Measurements from ENCODE around the gene SGTA.
"Not testable (repeated sequence)": the region's sequence is repeated elsewhere in the genome, so short reads cannot be mapped to it uniquely, and the experiment has no call there.

The SGTA gene

GRCh38 chr19:2782936-2783780 lies at the start of gene SGTA:
Gene SGTA, minus strand, starts transcription at chr19:2783273. Its CDS starts 14,205 bp downstream, at chr19:2769068.
- H3K9me3 ChIP-seq (ENCODE audit: control insufficient read depth in 1 of 2, low read length in 2 of 2): no peaks in the 10 kb centered on the region
- H3K4me1 ChIP-seq (ENCODE audit: control insufficient read depth in 1 of 2, insufficient read depth in 2 of 2, low read length in 2 of 2): peaks cover 8 to 57% of the 10 kb centered on the region in 2 donors
- H3K27me3 ChIP-seq (ENCODE audit: low read depth, low read length): no peaks in the 10 kb centered on the region

GRCh38 chr19:2827840-2828489 lies 44.9 kb upstream of the SGTA start:
- H3K9me3 ChIP-seq (ENCODE audit: control insufficient read depth in 1 of 2, low read length in 2 of 2): peaks cover 4 to 32% of the 10 kb centered on the region in 2 donors
- H3K27me3 ChIP-seq (ENCODE audit: low read depth, low read length): no peaks in the 10 kb centered on the region
- H3K4me3 ChIP-seq (ENCODE audit: low read depth in 1 of 2, low read length in 2 of 2): no peak overlapping the region
- H3K27ac ChIP-seq (ENCODE audit: low read length): no peak overlapping the region
- peaks cover 8 to 73% of the 10 kb centered on the region in 2 donors for H3K36me3 ChIP-seq (ENCODE audit: control insufficient read depth in 1 of 2, insufficient read depth in 2 of 2, low read length in 2 of 2)
- H3K4me1 ChIP-seq (ENCODE audit: control insufficient read depth in 1 of 2, insufficient read depth in 2 of 2, low read length in 2 of 2): no peaks in the 10 kb centered on the region

More at GRCh38 chr19:2782936-2783780, at the start of gene SGTA:
- peaks cover 0 to 1% of the 10 kb centered on the region in 2 donors for H3K36me3 ChIP-seq (ENCODE audit: control insufficient read depth in 1 of 2, insufficient read depth in 2 of 2, low read length in 2 of 2)
- H3K4me3 ChIP-seq (ENCODE audit: low read depth in 1 of 2, low read length in 2 of 2): peak within 1 kb of the TSS; percentile 81 to 97
- peak within 1 kb of the TSS; percentile 91 for H3K27ac ChIP-seq (ENCODE audit: low read length)

GRCh38 chr19:2827022-2827421 lies 43.9 kb upstream of the SGTA start:
- H3K27ac ChIP-seq (ENCODE audit: low read length): no peak overlapping the region
- peaks cover 5 to 69% of the 10 kb centered on the region in 2 donors for H3K36me3 ChIP-seq (ENCODE audit: control insufficient read depth in 1 of 2, insufficient read depth in 2 of 2, low read length in 2 of 2)
- no peaks in the 10 kb centered on the region for H3K4me1 ChIP-seq (ENCODE audit: control insufficient read depth in 1 of 2, insufficient read depth in 2 of 2, low read length in 2 of 2)
- H3K4me3 ChIP-seq (ENCODE audit: low read depth in 1 of 2, low read length in 2 of 2): no peak overlapping the region
- H3K9me3 ChIP-seq (ENCODE audit: control insufficient read depth in 1 of 2, low read length in 2 of 2): peaks cover 0 to 24% of the 10 kb centered on the region in 2 donors
- no peaks in the 10 kb centered on the region for H3K27me3 ChIP-seq (ENCODE audit: low read depth, low read length)

- no peak overlapping the region for H3K27ac ChIP-seq (ENCODE audit: low read length)
- peaks cover 0 to 8% of the 10 kb centered on the region in 2 donors for H3K4me1 ChIP-seq (ENCODE audit: control insufficient read depth in 1 of 2, insufficient read depth in 2 of 2, low read length in 2 of 2)
- H3K36me3 ChIP-seq (ENCODE audit: control insufficient read depth in 1 of 2, insufficient read depth in 2 of 2, low read length in 2 of 2): peaks cover 5 to 55% of the 10 kb centered on the region in 2 donors
- H3K9me3 ChIP-seq (ENCODE audit: control insufficient read depth in 1 of 2, low read length in 2 of 2): peaks cover 0 to 10% of the 10 kb centered on the region in 2 donors
- no peak overlapping the region for H3K4me3 ChIP-seq (ENCODE audit: low read depth in 1 of 2, low read length in 2 of 2)
- no peaks in the 10 kb centered on the region for H3K27me3 ChIP-seq (ENCODE audit: low read depth, low read length)
Measured at GRCh38 chr19:2824129-2824528, 41.1 kb upstream of the SGTA start.

- Histone ChIP-seq H3K27me3 (ENCODE audit: low read depth, low read length) (no peaks in the 10 kb centered on the region), H3K27ac (ENCODE audit: low read length) (no peak overlapping the region), H3K4me1 (ENCODE audit: control insufficient read depth in 1 of 2, insufficient read depth in 2 of 2, low read length in 2 of 2) (peaks cover 0 to 8% of the 10 kb centered on the region in 2 donors), H3K9me3 (ENCODE audit: control insufficient read depth in 1 of 2, low read length in 2 of 2) (peaks cover 0 to 7% of the 10 kb centered on the region in 2 donors), H3K36me3 (ENCODE audit: control insufficient read depth in 1 of 2, insufficient read depth in 2 of 2, low read length in 2 of 2) (peaks cover 5 to 50% of the 10 kb centered on the region in 2 donors), H3K4me3 (ENCODE audit: low read depth in 1 of 2, low read length in 2 of 2) (no peak overlapping the region)
Measured at GRCh38 chr19:2823646-2824045, 40.6 kb upstream of the SGTA start.

GRCh38 chr19:2822846-2823245 lies 39.8 kb upstream of the SGTA start:
- no peaks in the 10 kb centered on the region for H3K9me3 ChIP-seq (ENCODE audit: control insufficient read depth in 1 of 2, low read length in 2 of 2)
- peaks cover 0 to 8% of the 10 kb centered on the region in 2 donors for H3K4me1 ChIP-seq (ENCODE audit: control insufficient read depth in 1 of 2, insufficient read depth in 2 of 2, low read length in 2 of 2)
- H3K4me3 ChIP-seq (ENCODE audit: low read depth in 1 of 2, low read length in 2 of 2): no peak overlapping the region
- H3K27ac ChIP-seq (ENCODE audit: low read length): no peak overlapping the region
- no peaks in the 10 kb centered on the region for H3K27me3 ChIP-seq (ENCODE audit: low read depth, low read length)
- peaks cover under 1 to 42% of the 10 kb centered on the region in 2 donors for H3K36me3 ChIP-seq (ENCODE audit: control insufficient read depth in 1 of 2, insufficient read depth in 2 of 2, low read length in 2 of 2)

- Histone ChIP-seq H3K4me1 (ENCODE audit: control insufficient read depth in 1 of 2, insufficient read depth in 2 of 2, low read length in 2 of 2) (peaks cover 0 to 8% of the 10 kb centered on the region in 2 donors), H3K36me3 (ENCODE audit: control insufficient read depth in 1 of 2, insufficient read depth in 2 of 2, low read length in 2 of 2) (peaks cover 0 to 28% of the 10 kb centered on the region in 2 donors), H3K27ac (ENCODE audit: low read length) (no peak overlapping the region), H3K27me3 (ENCODE audit: low read depth, low read length) (no peaks in the 10 kb centered on the region), H3K9me3 (ENCODE audit: control insufficient read depth in 1 of 2, low read length in 2 of 2) (no peaks in the 10 kb centered on the region), H3K4me3 (ENCODE audit: low read depth in 1 of 2, low read length in 2 of 2) (peak overlapping the region; percentile 70 to 91)
Measured at GRCh38 chr19:2820112-2820702, 37.1 kb upstream of the SGTA start.

GRCh38 chr19:2819540-2820111 lies 36.6 kb upstream of the SGTA start, which contains the start of gene ZNF554:
Gene ZNF554, plus strand, starts transcription at chr19:2819868. Its CDS starts 204 bp downstream, at chr19:2820072.
- H3K4me1 ChIP-seq (ENCODE audit: control insufficient read depth in 1 of 2, insufficient read depth in 2 of 2, low read length in 2 of 2): peaks cover 0 to 8% of the 10 kb centered on the region in 2 donors
- peaks cover 0 to 22% of the 10 kb centered on the region in 2 donors for H3K36me3 ChIP-seq (ENCODE audit: control insufficient read depth in 1 of 2, insufficient read depth in 2 of 2, low read length in 2 of 2)
- no peaks in the 10 kb centered on the region for H3K27me3 ChIP-seq (ENCODE audit: low read depth, low read length)
- H3K4me3 ChIP-seq (ENCODE audit: low read depth in 1 of 2, low read length in 2 of 2): peak within 1 kb of the TSS; percentile 70 to 91
- H3K9me3 ChIP-seq (ENCODE audit: control insufficient read depth in 1 of 2, low read length in 2 of 2): no peaks in the 10 kb centered on the region
- no peak within 1 kb of the TSS for H3K27ac ChIP-seq (ENCODE audit: low read length)

GRCh38 chr19:2817237-2817829 lies 34.3 kb upstream of the SGTA start:
- not testable (repeated sequence) for H3K27me3 ChIP-seq (ENCODE audit: low read depth, low read length); H3K4me3 ChIP-seq (ENCODE audit: low read depth in 1 of 2, low read length in 2 of 2); H3K4me1 ChIP-seq (ENCODE audit: control insufficient read depth in 1 of 2, insufficient read depth in 2 of 2, low read length in 2 of 2); H3K9me3 ChIP-seq (ENCODE audit: control insufficient read depth in 1 of 2, low read length in 2 of 2); H3K27ac ChIP-seq (ENCODE audit: low read length)
- H3K36me3 ChIP-seq (ENCODE audit: control insufficient read depth in 1 of 2, insufficient read depth in 2 of 2, low read length in 2 of 2): peaks cover 0 to 14% of the 10 kb centered on the region in 2 donors

- peaks cover 0 to 19% of the 10 kb centered on the region in 2 donors for H3K36me3 ChIP-seq (ENCODE audit: control insufficient read depth in 1 of 2, insufficient read depth in 2 of 2, low read length in 2 of 2)
- H3K4me1 ChIP-seq (ENCODE audit: control insufficient read depth in 1 of 2, insufficient read depth in 2 of 2, low read length in 2 of 2): peaks cover 0 to 8% of the 10 kb centered on the region in 2 donors
- no peak overlapping the region for H3K27ac ChIP-seq (ENCODE audit: low read length)
- no peaks in the 10 kb centered on the region for H3K27me3 ChIP-seq (ENCODE audit: low read depth, low read length)
- no peak overlapping the region for H3K4me3 ChIP-seq (ENCODE audit: low read depth in 1 of 2, low read length in 2 of 2)
- H3K9me3 ChIP-seq (ENCODE audit: control insufficient read depth in 1 of 2, low read length in 2 of 2): no peaks in the 10 kb centered on the region
Measured at GRCh38 chr19:2816641-2817040, 33.6 kb upstream of the SGTA start.
